NCI-H82 treated with DMSO at 0.1 percent for 48 hours (cell line): ENCODE data around the gene CSTF2.
"Not testable (repeated sequence)": the region's sequence is repeated elsewhere in the genome, so short reads cannot be mapped to it uniquely, and the experiment has no call there.

Source experiments
- DNase-seq: peaks from one replicate; lab custom pipeline; 2025; ENCODE audit not compliant: unreplicated experiment; lab: John Stamatoyannopoulos, UW

Gene CSTF2, protein sequence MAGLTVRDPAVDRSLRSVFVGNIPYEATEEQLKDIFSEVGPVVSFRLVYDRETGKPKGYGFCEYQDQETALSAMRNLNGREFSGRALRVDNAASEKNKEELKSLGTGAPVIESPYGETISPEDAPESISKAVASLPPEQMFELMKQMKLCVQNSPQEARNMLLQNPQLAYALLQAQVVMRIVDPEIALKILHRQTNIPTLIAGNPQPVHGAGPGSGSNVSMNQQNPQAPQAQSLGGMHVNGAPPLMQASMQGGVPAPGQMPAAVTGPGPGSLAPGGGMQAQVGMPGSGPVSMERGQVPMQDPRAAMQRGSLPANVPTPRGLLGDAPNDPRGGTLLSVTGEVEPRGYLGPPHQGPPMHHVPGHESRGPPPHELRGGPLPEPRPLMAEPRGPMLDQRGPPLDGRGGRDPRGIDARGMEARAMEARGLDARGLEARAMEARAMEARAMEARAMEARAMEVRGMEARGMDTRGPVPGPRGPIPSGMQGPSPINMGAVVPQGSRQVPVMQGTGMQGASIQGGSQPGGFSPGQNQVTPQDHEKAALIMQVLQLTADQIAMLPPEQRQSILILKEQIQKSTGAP

DNA sequence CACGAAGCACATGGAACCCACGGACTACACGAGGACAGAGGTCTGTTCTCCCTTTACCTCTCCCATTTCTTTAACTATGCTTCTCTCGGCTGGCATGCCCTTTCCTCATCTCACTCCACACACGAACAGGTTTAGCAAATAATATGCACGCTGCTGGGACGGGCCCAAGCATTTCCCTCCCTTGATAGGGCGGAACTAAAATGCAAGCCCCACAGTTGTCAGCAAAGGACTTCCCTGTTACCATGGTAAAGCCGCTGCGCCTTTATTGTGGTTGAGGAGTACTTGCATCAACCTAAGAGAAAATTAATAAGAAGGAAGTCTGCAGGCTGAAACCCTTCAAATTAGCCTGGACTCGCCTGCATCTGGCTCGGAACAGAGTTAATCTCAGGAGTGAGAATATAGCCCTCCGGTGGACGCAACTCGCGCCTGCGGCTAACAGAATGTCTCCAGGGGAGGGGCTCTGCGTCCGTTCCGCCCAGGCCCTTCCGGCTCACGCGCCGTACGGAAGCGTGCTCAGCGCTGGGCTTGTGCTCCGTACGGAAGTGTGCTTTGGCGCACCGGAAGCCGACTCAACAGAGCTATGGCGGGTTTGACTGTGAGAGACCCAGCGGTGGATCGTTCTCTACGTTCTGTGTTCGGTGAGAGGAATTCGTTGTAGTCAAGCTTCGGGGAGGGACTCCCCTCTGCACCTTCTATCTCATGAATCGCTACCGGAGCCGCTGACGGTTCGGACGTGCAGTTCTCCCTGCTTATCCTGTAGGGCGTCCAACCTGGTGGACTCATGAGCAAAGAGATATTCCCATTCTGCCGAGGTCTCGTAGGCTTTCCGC lies at the start of gene CSTF2:
TSS of gene CSTF2 (plus strand) at position 555 of the 830 bp plus-strand sequence. CDS start at position 581, 26 bp downstream.
- peak; percentile 70 for DNase-seq

DNA sequence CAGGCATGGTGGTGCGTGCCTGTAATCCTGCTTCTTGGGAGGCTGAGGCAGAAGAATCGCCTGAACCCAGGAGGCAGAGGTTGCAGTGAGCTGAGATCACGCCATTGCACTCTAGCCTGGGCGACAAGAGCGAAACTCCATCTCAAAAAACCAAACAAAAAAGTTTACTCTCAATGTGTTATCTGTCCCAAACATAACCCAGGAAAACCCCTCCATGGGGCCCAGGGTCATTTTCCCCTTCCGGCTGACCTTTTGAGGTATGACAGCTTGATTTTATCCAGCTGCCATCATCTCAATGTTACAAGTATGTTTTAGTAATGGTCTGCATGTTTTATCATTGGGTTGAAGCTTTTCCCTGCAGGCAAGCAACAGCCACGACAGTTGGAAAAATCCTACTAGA lies 23.8 kb upstream of the CSTF2 start:
- DNase-seq = not testable (repeated sequence)

DNA sequence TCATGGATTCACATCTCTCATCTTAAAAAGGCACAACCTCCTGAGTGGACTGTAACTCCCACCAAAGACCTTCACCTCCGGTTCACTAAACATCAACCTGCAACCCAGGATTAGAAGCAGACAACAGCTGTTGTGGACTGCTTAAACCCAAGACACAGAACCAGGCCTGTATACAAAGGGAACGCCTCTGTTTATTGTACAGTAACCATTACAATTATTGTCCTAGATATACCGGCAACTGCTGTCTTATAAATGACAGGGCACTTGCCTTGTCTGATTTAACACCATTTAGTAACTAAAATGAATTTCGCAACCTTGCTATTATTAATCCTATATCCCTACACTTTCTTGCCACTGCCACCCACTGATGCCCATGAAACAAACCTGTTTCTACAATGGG lies 22.8 kb upstream of the CSTF2 start:
- DNase-seq = no peak

DNA sequence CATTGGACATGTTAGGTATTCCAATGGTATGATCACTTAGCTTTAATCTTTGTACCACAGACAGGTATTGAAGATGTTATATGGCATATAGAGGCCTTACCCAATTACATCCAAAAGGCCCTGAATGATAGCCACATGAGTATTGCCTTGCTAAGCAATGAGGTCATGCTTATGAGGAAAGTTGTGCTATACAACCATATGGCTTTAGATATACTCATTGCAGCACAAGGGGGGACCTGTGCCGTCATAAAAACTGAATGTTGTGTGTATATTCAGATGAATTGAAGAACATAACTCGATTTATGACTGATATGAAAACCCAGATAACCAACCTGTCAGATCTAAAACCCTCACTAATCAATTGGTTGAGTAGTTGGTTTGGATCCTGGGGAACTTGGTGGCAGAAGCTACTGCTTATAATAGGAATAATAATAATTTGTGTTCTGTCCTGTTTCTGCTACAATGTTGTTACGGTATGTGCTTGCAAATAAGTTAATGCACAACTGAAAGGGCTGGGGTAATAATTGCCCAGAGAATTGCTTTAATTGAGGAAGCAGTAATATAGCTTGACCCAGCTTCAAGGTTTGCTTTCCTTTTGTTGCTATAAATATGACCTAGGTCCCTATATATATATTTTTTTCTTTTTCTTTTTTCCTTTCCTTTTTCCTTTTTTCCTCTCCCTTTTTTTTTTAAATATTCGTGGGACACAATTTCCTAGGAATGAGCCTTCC lies 21.5 kb upstream of the CSTF2 start:
- DNase-seq = no peak

DNA sequence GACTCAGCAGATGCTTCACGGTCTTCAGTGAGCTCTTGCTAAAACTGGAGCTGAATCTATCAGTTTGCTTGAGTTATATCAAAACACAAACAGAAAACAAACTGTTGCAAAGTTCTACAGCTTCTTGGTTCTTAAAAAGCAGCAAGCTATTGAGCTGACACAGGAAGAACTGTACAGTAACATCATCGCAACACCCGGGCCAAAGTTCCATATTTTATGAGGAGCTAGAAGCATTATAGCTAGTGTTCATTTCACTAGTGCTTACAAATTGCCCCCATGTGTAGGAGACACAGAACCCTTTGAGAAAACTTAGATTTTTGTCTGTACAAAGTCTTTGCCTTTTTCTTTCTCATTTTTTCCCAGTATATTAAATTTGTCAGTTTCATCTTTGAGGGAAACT lies 17.3 kb upstream of the CSTF2 start:
- no peak for DNase-seq

DNA sequence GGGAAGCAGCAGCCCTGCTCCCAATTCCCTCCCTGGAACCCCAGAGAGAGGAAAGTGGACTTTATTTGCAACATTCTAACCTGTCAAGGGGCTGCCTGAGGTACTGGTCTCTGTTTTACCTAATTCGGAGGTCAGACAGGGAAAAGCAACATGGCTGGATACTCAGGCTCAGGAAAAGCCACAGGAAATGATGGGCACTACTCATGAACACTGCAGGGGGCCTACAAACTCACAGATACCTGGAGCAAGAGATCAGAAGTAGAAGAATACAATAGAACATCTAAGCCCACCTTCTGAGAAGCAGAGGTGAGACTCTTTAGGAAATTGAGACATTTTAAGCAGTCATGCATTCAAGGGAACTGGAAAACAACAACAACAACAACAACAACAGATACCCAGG lies 15.4 kb upstream of the CSTF2 start:
- DNase-seq = no peak

DNA sequence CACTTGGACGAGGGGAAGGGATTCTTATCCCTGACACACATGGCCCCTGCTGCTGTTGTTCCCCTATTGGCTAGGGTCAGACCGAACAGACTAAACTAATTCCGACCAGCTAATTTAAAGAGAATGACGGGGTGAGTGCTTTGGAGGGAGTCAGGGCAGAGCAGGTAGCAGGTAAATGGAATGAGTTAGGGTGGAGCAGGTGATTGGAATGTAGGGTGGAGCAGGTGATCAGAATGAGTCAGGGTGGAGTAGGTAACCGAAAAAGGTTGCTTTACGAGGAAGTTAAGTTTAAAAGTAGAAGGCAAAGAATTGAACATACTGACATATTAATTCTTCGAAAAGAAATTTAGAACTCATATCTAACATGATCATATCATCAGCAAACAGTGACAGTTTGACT lies 11.9 kb upstream of the CSTF2 start:
- not testable (repeated sequence) for DNase-seq

DNA sequence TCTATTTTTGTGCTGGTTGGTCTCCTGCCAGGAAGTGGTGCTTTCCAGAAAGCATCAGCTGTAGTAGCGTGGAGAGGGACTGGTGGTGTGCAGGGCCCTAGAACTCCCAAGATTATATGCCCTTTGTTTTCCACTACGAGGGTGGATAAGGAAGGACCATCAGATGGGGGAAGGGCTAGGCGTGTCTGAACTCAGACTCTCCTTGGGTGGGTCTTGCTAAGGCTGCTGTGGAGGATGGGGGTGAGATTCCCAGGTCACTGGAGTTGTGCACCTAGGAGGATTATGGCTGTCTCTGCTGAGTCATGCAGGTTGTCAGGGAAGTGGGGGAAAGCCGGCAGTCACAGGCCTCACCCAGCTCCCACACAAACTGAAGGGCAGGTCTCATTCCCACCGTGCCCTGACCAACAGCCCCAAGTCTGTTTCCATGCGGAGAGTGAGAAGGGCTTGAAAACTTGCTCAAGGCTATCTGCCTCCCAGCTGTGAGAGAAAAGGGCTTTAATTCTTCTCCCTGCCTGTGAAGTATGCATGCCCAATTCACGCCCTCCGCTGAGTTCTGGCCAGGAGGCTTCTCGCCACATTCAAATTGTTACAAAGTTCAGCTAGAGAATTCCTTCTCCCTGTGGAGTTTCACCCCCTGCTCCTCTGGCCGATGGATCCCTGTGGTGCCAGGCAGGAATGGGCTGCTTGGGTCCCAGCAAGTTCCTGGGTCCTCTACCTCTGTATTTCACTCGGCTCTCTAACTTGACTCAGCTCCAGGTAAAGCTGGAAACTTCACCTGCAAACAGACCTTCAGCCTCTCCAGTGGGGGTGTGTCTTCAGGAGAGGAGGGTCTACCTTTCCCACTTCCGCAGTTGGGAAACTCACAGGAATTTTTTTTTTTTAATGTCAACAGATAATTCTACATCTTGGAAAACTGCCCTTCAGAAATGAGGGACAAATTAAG lies 7.7 kb upstream of the CSTF2 start:
- no peak for DNase-seq

DNA sequence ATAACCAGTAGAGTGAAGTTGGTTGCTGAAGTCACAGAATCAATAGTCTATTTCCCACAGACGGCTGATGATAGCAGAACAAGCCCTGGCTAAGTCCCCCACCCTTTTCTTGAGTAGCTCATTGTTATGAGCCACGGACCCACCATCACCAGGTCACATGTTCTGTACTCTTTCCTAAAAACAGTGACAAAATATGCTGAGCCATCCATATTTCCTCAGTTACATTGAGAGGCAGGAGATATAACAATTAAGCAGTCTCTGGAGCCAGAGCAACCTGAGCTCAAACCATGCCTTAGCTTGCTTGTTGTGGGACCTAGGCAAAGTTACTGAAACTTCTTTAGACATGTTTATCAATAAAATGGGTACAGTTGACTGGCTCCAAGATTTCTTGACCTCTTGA lies 2.9 kb upstream of the CSTF2 start:
- no peak for DNase-seq

DNA sequence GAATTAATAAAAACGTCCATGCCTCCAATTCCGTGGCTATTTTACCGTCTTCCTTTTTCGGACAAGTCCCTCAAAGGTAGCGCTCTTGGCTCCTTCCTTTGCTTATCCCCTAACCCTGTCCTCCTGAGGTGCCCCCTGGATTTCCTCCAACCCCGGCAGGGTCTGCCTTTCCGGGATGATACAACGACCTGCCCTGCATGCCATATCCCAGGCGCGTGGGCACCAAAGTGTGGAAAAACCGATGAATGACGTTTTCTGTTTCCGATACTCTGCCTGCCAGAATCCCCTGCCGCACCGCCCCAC lies 706 bp upstream of the CSTF2 start:
- DNase-seq = no peak

DNA sequence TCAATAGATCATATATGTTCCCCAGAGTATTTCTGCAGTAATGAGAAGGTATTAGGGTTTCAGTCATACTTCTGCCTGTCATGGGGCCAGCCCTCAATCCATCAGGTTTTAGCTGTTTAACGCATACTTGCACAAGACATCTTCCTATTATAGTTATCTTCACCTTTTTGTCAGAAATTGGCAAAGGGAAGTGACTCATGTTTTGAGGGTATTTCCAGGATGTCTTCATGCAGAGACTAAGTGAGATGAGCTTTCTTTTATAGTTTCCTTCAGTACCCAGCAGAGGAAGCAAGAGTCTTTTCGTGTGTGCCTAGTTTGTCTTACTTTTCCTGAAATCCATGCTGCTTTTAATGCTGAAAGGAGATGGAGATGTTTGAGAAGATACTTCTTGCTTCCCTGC lies 9.5 kb downstream of the CSTF2 start:
- no peak for DNase-seq

DNA sequence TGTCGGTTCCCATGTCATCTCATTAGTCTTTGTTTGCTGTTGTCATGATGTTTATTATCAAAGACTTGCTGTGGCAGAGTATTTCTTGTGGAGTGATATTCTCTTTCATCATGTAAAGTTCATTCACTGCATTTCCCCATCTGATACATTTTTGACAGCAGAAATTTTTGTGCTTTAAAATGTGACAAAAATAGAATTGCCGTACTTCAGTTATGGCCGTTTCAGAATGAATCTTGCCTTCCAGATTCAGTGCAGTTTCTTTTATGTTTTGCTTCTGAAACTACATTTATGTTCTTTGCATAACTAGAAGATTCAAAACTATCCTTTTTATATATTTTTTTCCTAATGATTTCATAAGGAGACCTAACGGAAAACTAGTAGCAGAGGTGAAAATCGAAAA lies 10.0 kb downstream of the CSTF2 start:
- DNase-seq = no peak

DNA sequence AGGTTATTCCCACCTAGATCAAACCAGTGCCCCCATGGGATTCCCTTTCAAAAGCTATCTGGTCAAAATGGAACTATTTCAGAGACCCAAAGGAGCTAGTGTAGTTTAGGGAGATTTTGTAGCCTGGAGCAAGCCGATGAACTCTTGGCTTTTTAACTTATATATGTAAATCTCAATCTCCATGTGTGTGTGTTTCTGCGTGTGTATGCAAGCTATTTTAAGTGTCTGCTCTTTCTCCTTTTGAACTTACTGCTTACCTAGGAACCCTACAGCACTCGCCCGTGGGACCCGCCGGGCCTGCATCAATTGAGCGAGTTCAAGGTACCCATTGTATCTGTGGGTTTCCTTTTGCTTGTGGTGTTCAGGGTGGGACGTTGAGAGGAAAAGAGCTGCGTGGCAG lies 10.4 kb downstream of the CSTF2 start:
- DNase-seq = no peak

DNA sequence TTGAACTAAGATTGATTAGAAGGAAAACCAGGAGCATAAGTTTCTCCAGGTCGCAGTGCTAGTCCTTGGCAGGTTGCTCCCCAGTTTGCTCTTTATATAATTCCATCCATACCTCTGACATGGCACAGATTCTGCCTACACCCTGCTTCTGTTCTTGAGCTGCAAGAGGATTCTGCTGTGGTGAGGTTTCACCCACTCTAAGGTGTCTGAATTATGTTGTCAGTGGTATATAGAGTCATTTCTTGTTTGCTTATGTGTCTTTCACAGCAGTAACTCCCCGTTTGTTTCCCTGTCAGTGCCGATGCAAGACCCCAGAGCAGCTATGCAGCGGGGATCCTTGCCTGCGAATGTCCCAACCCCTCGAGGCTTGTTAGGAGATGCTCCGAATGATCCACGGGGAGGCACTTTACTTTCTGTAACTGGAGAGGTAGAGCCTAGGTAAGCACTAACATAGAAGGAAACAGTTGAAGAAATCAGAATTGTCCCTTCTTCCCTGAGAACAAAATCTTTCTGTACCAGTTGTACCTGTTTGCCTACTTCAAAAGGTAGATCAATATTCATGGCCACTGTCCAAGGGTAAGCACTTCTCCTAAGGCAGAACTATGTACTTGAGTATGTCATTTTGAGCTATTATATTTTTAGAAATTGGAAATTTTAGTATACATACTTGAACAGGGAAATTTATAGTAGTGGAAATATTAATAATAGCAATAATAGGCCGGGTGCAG lies 11.2 kb downstream of the CSTF2 start:
- DNase-seq = no peak

DNA sequence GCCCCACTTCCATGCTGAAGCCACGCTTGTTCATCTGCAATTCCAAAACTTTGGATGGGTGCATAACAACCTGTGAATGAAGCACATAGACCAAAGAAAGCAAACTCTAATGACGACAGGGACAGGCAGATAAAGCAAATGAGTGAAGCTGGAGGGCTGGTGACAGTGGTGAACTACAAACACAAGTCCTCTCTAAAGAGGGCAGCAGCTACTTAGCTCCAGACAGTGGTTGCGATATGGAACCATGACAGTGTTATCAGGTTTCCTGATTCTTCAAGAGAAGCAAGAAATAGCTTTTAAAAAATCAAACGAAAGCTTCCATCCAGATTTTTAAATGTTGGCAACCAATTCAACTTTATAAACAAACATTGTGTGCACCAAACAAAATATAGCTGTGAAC lies 30.1 kb downstream of the CSTF2 start:
- DNase-seq = no peak

DNA sequence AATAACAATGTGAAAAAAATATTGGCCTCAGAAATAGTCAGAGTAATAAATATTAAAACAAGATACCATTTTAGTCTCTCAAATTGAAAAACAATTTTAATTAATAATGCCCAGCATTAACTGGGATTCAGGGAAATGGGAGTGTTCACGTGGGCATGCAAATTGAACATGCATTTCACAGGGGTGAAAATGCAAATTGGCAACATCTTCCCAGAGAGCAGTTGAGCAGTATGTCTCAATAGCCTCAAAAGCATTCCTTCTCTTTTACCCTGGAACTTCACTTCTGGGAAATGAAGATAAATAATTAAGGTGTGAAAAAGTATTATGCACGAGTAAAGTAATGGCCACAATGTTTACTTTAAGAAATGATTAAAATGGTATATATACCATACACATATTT lies 32.6 kb downstream of the CSTF2 start:
- no peak for DNase-seq

DNA sequence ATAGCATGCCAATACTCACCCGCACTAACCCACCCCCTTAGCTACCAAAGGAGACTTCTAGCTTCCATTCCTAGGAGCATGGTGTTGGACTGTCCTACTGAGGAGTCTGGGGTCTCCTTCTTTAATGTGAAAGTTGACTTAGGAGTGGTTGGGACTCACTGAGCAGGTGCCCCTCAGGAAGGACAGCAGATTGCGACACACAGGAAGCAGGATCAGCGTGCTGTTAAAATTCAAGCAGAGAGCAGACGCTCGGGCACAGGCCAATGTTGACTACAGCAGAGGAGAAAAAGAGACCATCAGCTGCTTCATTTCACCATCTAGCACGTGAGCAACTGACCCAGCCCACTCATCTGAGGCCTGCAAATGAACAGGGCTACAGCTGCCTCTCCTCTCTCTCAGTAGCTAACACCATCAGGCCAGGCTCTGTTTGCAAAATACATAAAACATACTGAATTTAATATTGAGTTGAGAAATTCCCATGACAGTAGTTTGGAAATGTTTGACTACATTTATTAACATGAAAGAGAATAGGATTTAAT lies 43.2 kb downstream of the CSTF2 start:
- DNase-seq = no peak

DNA sequence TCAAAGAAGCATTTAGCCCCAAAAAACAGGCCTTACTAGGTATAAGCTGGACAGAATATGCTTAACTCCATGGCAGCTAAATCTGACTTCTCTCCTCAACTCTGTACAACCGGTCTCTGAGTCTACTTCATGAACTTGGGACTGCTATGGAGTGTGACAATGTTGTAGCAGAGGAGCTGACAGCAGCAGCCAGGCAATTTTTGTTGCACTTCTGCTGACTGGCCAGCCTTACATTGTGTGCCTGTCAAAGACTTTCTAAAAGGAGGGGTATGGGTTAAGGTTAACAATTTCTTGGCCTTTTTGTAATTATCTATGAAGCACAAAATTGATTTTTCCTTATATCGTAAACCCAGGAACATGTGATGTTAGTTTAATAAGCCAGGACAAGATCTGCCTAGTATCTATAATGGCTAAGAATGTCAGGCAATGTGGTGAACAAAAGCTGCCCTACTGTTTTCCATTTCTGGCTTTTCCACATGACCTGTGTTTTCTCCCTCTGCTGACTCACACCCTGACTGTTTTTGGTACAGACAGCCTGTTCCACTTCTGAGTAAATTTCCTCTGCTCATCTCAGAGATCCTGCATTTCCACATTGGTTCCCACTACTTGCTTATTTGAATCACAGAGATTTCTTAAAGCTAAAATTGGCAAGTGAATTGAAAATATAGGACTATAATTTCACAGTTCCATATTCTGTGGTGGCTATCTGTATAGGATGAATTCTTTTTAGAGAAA lies 44.6 kb downstream of the CSTF2 start:
- no peak for DNase-seq

DNA sequence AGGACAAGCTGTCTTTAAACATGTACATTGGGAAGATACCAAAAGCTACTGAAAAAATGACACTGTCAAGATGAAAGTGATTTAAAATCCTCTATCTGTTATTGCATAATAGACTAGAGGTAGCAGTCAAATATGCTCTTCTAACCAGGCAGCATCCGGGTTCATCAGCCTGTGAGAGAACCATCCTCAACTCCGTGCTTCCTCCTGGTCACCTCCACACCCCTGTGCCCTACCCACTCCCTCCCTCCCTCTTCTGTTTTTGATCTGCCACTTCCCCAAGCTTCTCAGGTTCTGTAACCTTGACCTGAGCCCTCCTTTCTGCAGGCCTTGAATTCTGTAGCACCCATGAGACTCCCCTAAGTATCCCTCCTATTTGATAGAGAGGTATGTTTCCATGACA lies 48.1 kb downstream of the CSTF2 start:
- no peak for DNase-seq
